ENCODE data around the gene NUP88. TPM values are rescaled to one million over a fixed set of nuclear protein-coding genes. Genes with fewer than 3 reads are reported as not detected.

The NUP88 gene
- total and polyA plus RNA-seq, 4 donors, result 39.6 to 124 (median 57.4) TPM

DNA sequence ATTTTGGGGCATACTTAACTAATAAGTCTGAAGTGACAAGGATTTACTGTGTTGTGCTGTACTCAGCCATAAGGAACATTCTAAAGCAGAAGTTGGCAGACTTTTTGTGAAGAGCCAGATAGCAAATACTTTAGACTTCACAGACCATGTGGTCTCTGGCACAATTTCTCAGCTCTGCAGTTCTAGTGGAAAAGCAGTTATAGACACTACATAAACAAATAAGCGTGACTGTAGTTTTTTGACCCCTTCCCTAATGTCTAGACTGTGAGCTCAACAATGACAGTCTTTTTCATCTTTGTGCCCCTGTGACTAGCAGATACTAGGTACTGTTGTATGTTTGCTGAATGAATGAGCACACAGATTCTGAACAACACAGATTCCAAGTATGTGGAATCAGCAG, 5.4 kb upstream of the NUP88 start:
- Histone ChIP-seq H3K9me3 (ENCODE audit: control insufficient read depth in 4 of 4, low read length in 3 of 4) (no peaks in the 10 kb centered on the region), H3K27ac (ENCODE audit: low read depth in 1 of 2, low read length in 2 of 2) (no peak overlapping the region), H3K4me1 (ENCODE audit: control insufficient read depth in 4 of 4, insufficient read depth in 4 of 4, low read length in 3 of 4) (peaks cover 0 to 12% (median 10%) of the 10 kb centered on the region in 4 donors), H3K36me3 (ENCODE audit: control insufficient read depth in 4 of 4, insufficient read depth in 3 of 4, low read depth in 1 of 4, low read length in 3 of 4) (peaks cover 6 to 63% (median 56%) of the 10 kb centered on the region in 4 donors), H3K9ac (ENCODE audit: low read depth in 1 of 2, low read length in 2 of 2) (no peak overlapping the region), H3K27me3 (ENCODE audit: control insufficient read depth in 4 of 4, insufficient read depth in 4 of 4, low read length in 3 of 4) (no peaks in the 10 kb centered on the region), H3K4me3 (ENCODE audit: low read depth in 1 of 3, low read length in 3 of 3) (no peak overlapping the region)
- DNase-seq (ENCODE audit: low spot score), result no peak
- WGBS, result 81% methylated on average over 1 of the region's 1 CpG
- TF ChIP-seq TAF1 (conservative IDR thresholded peaks at IDR 0.05) (no peak), YY1 (IDR thresholded peaks at IDR 0.05) (no peak), RXRA (IDR thresholded peaks at IDR 0.05) (no peak), JUND (IDR thresholded peaks at IDR 0.05) (no peak), HNF4G (IDR thresholded peaks at IDR 0.05) (no peak), RAD21 (IDR thresholded peaks at IDR 0.05) (no peak), ATF3 (IDR thresholded peaks at IDR 0.05) (no peak), SP1 (IDR thresholded peaks at IDR 0.05) (no peak), NR2F2 (IDR thresholded peaks at IDR 0.05) (no peak), FOXA2 (IDR thresholded peaks at IDR 0.05) (no peak), EGR1 (IDR thresholded peaks at IDR 0.05; ENCODE audit: low read depth in 2 of 2) (no peak), REST (IDR thresholded peaks at IDR 0.05) (no peak), MAX (IDR thresholded peaks at IDR 0.05) (no peak)

GRCh38 chr17:5422505-5422904, 3.0 kb upstream of the NUP88 start:
- H3K27ac ChIP-seq (ENCODE audit: low read depth in 1 of 2, low read length in 2 of 2), result no peak overlapping the region
- TF ChIP-seq RXRA (IDR thresholded peaks at IDR 0.05) (no peak), FOXA1 (IDR thresholded peaks at IDR 0.05) (no peak), EGR1 (IDR thresholded peaks at IDR 0.05; ENCODE audit: low read depth in 2 of 2) (no peak), HNF4G (IDR thresholded peaks at IDR 0.05) (no peak), TAF1 (conservative IDR thresholded peaks at IDR 0.05) (no peak), GABPA (IDR thresholded peaks at IDR 0.05 in 1 of 2, conservative IDR thresholded peaks at IDR 0.05 in 1 of 2) (no peak), SP1 (IDR thresholded peaks at IDR 0.05) (no peak), NR2F2 (IDR thresholded peaks at IDR 0.05) (no peak), JUND (IDR thresholded peaks at IDR 0.05) (no peak), FOXA2 (IDR thresholded peaks at IDR 0.05) (no peak), HNF4A (conservative IDR thresholded peaks at IDR 0.05) (no peak), ATF3 (IDR thresholded peaks at IDR 0.05) (no peak), REST (IDR thresholded peaks at IDR 0.05) (no peak), ZBTB33 (IDR thresholded peaks at IDR 0.05) (no peak), CTCF (IDR thresholded peaks at IDR 0.05; ENCODE audit: low read depth, low read length, missing input control) (no peak), YY1 (IDR thresholded peaks at IDR 0.05) (no peak), MAX (IDR thresholded peaks at IDR 0.05) (no peak), RAD21 (IDR thresholded peaks at IDR 0.05) (no peak)
- peaks cover 0 to 18% (median 13%) of the 10 kb centered on the region in 4 donors for H3K4me1 ChIP-seq (ENCODE audit: control insufficient read depth in 4 of 4, insufficient read depth in 4 of 4, low read length in 3 of 4)
- no peaks in the 10 kb centered on the region for H3K9me3 ChIP-seq (ENCODE audit: control insufficient read depth in 4 of 4, low read length in 3 of 4)
- no peak overlapping the region for H3K9ac ChIP-seq (ENCODE audit: low read depth in 1 of 2, low read length in 2 of 2)
- no peak overlapping the region for H3K4me3 ChIP-seq (ENCODE audit: low read depth in 1 of 3, low read length in 3 of 3)
- peaks cover 4 to 40% (median 39%) of the 10 kb centered on the region in 4 donors for H3K36me3 ChIP-seq (ENCODE audit: control insufficient read depth in 4 of 4, insufficient read depth in 3 of 4, low read depth in 1 of 4, low read length in 3 of 4)
- WGBS, result 98% methylated on average over 2 of the region's 2 CpGs
- H3K27me3 ChIP-seq (ENCODE audit: control insufficient read depth in 4 of 4, insufficient read depth in 4 of 4, low read length in 3 of 4), result no peaks in the 10 kb centered on the region
- no peak for DNase-seq (ENCODE audit: low spot score)

All from liver (tissue), 9 donors.